HG03103 (cell line): ENCODE results near the gene TASL.
A peak's percentile ranks its signal among the peaks of the same experiment; 100 is the strongest.
"Not testable (repeated sequence)": the region's sequence is repeated elsewhere in the genome, so short reads cannot be mapped to it uniquely, and the experiment has no call there.

ENCODE experiments used
- ATAC-seq: cut with Tn5 transposase; IDR thresholded peaks from one replicate; pipeline ENCODE4 v1.9.1; 2021; ENCODE audit warnings: low read depth; ENCODE audit not compliant: unreplicated experiment

The TASL gene

GRCh38 chrX:30577362-30577991 is at the start of gene TASL:
TASL (minus strand) TSS chrX:30577766; CDS start chrX:30560355, 17,411 bp downstream.
- ATAC-seq = peak; percentile 72

GRCh38 chrX:30626402-30626801 is 48.8 kb upstream of the TASL start:
- no peak for ATAC-seq

GRCh38 chrX:30622361-30622760 is 44.8 kb upstream of the TASL start:
- ATAC-seq = no peak

- no peak for ATAC-seq
These were observed 43.5 kb upstream of the TASL start for GRCh38 chrX:30620980-30621618.

- ATAC-seq = no peak
These were observed 42.6 kb upstream of the TASL start for GRCh38 chrX:30620125-30620524.

GRCh38 chrX:30618160-30618765 is 40.7 kb upstream of the TASL start:
- ATAC-seq = no peak

GRCh38 chrX:30615229-30615628 is 37.7 kb upstream of the TASL start:
- no peak for ATAC-seq

GRCh38 chrX:30613721-30614120 is 36.2 kb upstream of the TASL start:
- no peak for ATAC-seq

- ATAC-seq = no peak
These were observed 34.7 kb upstream of the TASL start for GRCh38 chrX:30612250-30612655.

- no peak for ATAC-seq
These were observed 32.5 kb upstream of the TASL start for GRCh38 chrX:30610026-30610425.

GRCh38 chrX:30607155-30607554 is 29.6 kb upstream of the TASL start:
- ATAC-seq = no peak

- not testable (repeated sequence) for ATAC-seq
These were observed 23.0 kb upstream of the TASL start for GRCh38 chrX:30600269-30601176.

- peak; percentile 70 for ATAC-seq
These were observed 19.8 kb upstream of the TASL start for GRCh38 chrX:30597216-30598012.

GRCh38 chrX:30593440-30594200 is 16.1 kb upstream of the TASL start:
- no peak for ATAC-seq

- no peak for ATAC-seq
These were observed 15.3 kb upstream of the TASL start for GRCh38 chrX:30592831-30593230.

- no peak for ATAC-seq
These were observed 12.8 kb upstream of the TASL start for GRCh38 chrX:30590368-30590767.

- no peak for ATAC-seq
These were observed 11.8 kb upstream of the TASL start for GRCh38 chrX:30589146-30589888.

- ATAC-seq = no peak
These were observed 8.9 kb upstream of the TASL start for GRCh38 chrX:30586516-30586915.

- no peak for ATAC-seq
These were observed 5.1 kb upstream of the TASL start for GRCh38 chrX:30582664-30583063.
